Anterior cingulate cortex (tissue), 58 donors: ENCODE results near the gene MAGI1.

ENCODE experiments used
- DNase-seq, 58 donors: peaks; one replicate each; lab custom pipeline; 2025; lab: John Stamatoyannopoulos, UW

The MAGI1 gene

DNA sequence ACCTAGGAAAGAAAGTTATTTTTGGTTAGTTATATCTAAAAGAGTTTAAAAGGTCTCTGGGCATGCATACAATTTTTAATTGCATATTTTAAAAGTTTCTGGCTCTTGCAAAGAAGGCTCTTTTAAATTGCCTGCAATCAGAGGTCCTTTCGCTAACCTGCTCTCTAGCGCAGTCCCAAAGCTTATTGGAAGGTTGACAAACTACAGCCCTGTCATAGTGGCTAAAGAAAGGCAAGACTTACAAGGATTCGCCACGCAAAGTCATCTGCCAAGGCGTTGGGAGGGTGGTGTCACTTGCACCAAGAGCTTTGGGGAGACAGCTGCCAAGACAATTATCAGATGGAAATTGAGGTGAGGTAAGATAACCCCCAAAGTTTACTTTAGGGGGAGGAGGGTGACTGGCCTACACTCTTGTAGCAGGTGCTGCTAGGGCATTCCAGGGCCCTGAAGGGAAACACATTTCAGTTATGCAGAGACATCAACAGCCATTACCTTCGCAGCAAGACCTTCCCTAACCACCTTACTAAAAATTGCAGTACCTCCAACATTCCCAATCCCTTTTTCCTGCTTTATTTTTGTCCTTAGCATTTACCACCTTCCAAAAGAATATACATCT, 606.2 kb downstream of the MAGI1 start:
- no peak for DNase-seq

DNA sequence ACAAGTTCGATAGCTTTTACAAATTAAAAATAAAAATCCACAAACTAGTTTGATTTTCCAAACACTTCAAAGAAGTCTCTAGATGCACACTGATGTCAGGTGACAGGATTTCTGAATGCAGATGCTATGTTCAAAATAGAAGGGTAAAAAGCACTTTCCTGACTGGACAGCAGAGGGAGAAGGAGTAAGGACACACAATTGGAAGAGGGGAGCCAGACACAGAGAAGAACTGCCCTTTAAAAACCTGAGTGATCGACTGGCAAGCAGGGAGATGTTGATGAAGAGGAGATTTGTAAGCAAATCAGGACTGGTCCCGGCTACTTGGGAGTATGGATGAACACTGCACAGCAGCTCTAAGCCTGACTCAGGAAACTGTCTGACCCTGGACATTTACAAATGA, 612.8 kb downstream of the MAGI1 start:
- no peak for DNase-seq

DNA sequence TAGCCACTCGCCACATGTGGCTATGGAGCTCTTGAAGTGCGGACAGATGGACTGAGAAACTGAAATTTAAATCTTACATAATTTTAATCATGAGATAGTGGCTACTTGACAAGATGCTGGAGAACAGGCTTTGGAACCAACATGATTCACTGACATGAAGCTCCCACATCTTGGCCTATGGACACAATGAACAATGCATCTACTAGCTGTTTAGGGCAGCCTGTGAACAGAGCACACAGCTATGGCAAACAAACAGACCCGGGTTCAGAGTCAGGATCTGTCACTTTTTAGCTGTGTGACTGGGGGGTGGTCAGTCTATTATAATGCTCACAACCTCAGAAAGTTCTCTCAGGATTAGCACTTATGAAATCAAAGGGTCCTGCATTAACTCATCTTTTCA, 616.6 kb downstream of the MAGI1 start:
- DNase-seq, result peak in 5 of 58 donors; percentile 2 to 27 (median 9)

DNA sequence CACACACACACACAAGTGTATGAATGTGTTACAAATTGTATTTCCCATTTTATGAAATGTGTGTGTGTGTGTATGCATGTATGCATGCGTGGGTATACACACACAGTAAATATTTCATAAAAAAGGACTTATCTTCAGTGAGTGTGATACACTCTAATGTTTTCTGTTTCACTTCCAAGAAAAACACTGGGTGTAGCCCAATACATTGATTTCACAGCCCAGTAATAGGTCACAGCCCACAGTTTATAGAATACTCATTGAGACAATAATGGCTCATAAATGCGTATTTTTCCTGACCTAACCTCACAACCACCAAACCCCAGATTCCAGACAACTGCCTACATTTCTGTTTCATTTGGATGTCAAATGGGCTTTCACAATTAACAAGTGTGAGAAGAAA, 619.5 kb downstream of the MAGI1 start:
- DNase-seq, result no peak

DNA sequence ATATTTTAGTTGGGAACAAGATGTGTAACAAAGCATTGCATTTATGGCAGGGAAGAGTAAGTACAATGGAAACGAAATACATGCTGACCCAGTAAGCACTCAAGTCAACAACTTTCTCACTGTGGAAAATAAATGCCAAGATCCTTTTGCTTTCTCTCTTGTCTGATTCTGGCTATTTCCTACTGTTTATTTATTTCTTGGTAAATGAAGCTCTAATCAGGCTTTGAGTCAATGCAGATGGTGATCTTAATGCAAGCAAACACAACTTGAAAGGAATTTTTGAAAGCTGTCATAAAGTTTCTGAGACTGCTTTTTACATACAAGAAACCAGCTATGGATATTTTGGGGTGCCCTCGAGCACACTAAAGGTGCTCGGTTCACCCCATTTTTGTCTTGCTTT, 624.8 kb downstream of the MAGI1 start:
- DNase-seq, result no peak

DNA sequence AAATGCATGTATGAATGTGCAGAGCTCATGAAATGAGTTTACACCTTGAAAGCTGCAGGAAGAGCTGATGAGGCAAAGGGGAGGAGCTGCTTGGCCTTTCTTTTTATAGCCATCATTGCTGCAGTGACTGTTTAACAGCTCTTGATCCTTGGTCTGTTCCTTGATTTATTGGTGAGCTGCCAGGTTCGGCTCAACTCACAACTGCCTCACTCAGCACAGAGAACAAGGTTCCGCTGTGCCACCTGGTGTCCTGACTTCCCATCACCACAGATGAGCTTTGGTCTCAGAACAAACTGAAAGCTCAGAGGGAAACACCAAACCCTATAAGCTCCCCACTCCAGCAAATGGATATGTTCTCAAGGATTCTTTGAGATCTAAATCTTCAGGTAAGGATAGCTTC, 626.1 kb downstream of the MAGI1 start:
- peak in 14 of 58 donors; percentile 2 to 39 (median 18) for DNase-seq

DNA sequence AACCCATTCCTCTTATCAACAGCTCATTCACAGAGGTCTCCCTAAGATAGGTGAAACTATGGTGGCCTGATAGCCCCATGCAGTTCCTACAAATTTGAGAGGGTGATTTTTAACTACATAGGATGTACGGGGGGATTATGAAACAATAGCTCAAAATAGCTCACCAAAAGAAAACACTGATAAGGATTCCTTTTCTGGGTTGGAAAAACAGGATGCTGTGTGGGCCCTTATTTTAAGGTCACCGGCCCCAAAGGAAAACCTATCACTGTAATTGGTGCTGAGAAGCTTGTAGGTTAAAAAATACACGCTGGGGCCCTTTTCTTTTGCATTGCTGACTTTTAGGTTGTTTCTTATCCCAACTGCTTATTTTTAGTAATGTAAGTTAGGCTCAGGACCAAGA, 627.4 kb downstream of the MAGI1 start:
- no peak for DNase-seq

DNA sequence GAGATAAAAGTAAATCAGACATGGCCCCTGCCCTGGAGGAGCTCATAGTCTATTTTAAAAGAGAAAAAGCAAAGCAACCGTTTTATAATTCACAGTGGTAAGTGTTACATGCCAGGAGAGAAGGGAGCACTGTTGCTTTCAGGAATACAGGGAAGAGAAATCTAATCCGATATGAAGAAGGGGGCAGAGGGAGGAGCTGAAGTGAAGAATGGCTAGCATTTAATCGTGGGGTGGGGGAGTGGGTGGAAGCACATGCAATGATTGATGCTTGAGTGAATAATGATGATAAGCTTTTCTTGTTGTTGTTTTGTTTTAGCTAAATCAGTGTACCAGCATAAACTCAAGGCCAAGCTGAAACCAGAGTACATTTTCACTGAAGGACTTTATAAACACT, 629.5 kb downstream of the MAGI1 start:
- no peak for DNase-seq

DNA sequence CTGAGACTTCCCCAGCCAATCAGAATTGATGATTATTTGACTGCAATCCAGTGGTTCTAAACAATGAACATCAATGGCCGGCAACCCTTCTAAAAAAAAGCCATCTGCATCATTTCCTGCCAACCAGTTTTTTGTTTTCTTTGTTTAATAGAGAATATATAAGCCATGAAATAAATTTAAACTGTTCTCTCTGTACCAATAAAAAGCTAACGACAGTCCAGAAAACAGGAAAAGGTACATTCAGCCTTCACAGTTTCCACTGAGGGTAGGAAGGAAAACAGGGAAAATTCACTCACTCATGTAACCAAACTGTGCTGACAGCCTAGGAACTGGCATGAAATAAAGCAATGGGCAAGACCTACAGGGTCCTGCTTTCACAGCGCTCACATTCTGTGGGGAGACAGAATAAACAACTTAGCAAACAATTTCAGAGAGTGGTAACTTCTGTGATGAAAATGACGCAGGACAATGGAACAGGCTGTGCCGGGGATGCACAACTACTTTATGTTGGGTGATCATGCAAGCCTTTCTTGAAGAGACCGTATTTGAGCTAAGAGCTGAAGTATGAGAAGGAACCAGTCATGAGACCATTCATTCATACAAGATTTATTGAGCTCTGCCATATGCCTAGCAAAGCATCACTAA, 630.1 kb downstream of the MAGI1 start:
- no peak for DNase-seq

DNA sequence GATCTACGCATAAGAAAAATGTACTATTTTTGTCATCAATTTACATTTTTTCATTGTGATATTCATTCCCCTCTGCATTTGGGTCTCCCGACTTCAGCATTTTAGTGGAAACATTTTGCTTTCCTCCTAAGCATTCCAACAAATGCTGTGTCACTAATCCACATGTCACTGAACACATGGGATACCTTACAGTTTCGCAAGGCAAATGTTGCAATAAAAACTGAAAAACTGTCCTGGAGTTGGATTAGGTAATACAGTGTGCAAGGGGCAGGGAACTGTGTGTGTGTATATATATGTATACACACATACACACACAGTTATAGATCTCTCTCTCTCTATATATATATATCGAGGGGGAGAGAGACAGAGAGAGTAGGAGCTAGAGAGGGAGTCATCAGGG, 632.2 kb downstream of the MAGI1 start:
- no peak for DNase-seq

DNA sequence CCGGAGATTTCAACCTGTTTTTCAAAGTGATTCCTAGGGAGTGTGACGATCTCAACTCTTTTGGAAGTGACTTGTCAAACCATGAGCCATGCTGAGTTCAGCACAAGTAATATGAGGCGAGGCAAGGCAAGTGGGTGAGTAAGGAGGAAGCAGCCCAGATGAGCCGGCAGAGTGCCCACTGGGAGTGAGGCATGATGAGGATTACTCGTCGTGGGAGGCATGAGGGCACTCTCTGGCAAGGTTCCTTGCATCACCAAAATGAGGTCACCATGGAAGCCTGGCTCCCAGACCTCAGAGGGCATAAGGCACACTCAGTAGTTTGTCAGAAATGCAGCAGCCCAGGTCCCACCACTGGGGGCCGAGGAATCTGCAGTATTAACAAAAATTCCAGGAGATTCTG, 636.1 kb downstream of the MAGI1 start:
- DNase-seq, result peak in 27 of 58 donors; percentile 3 to 77 (median 18)

DNA sequence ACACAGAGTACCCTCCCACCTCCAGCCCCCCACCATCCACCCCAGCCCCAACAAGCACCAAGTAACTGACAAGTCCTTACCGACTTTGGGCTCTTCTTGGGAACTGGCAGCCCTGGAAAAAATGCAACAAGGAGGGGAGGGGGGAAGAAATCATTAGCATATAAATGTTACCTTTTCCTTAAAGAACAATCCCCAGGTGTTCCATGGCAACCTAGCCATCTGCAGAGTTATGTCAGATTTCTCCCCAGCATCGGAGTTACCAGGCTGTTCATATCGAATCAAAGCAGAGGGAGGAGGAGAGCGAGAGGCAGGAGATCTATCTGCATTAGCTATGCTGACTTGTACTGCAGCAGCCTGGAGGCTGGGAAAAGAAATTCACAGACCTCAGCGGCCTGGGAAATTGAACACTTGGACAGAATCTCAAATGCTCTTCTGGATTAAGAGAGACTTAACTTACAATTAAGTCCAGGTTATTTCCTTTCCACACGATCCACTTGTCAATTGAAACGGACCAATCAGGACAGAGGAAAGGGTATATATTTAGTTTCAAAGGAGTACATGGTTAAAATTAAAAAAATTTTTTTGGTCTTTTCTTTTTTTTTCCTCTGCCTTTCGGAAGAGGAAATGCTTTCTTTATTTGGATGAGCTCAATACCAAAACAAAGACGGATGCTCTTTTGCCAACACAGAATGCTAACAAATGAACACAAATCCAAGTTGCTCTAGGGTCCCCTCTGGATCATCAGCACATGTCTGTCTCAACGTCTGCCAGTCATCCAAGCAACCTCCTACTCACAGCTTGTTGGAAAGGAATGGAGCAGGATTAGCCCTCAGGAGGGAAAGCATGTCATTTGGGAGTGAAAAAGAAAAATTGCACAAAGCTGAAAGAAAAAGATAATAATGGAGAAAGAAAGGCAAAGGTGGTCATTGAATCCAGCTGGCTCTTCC, 637.1 kb downstream of the MAGI1 start:
- peak in 15 of 58 donors; percentile 4 to 55 (median 15) for DNase-seq

DNA sequence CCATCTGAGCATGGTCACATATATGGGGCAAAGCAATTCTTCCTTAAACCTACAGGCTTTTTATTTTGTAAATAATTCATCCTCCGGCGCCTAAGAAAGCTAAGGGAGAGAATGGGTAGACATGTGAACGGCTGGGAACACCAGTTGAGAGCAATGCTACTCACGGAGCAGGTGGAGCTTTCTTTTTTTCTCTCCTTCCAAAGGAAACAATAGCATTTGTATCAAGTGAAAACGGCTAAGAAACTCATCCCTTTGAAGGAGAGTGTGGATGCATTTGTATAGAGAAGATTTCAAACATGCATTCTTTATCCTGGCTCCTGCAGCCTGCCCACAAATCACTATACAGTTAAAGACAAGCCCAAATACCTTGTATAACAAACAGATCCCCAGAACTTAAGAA, 637.8 kb downstream of the MAGI1 start:
- DNase-seq, result no peak

DNA sequence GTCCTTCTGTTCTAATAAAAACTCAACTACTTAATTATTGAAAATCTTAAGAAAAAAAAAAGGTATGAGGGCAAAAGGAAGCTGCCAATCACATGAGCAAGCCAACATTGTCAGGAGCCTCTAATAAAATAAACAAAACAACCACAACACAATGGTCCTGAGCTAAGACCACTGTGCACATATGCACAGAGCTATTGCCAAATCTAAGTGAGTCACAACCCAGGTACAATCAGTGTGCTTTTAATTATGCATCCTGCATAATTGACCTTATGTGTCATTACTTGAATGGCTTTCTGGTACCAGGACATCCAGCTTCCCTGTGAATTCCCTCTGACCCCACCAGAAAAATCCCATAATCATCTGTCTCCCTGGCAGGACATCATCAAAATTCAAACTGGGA, 639.8 kb downstream of the MAGI1 start:
- no peak for DNase-seq

DNA sequence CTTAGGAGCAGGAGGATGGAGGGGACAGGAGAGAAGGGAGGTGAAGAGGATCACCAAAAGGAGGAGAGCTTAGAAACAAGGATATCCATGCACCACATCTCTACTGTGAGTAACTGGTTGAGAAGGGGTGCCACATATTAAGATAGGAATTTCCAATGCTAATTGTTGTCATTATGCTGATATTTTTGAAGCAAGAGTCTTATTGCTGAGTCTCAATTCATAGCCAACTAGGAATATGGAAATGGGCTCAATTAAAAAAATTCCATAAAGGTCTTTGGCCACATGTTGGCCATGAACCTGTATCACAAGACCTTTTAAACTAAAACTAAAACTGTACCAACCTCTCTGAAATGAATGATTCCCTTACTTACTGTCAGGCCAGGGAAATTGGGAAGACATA, 642.6 kb downstream of the MAGI1 start:
- no peak for DNase-seq

DNA sequence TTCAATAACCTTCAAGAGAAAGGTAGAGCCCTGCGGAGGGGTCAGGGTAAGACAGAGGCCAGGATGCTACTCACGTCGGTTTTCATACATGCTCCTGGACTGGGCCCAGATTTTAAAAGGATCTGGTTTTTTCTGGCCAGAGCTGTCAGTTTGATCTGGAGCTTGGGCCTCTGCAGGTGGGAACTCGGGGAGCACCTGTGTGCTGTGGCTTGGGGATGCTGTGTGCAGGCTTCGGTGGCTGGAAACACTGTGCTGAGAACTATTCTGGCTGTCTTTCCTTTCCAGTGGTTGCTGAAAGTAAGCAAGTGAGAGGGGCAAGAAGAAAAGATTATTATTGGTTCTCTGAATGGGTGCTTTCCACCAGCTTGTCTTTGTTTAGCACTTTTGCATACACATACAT, 647.6 kb downstream of the MAGI1 start:
- no peak for DNase-seq

DNA sequence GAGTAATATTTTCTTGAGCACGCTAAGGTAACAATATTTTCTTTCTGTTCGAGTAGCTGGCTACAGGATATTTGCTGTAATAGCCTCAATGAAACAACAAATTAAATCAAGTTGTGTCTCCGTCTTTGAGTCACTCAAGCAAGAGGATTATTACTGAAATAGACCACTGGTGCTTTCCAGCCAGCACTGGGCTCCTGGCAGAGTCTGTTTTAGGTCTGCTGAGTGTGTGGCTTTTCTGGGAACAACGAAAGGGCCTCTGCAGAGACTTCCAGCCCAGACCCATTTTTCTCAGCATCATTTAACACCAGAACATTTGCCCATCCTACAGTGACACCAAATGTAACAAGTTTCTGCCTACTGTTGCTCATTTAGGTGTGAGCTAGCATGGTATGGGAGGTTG, 652.9 kb downstream of the MAGI1 start:
- DNase-seq, result peak in 11 of 58 donors; percentile 1 to 48 (median 25)

DNA sequence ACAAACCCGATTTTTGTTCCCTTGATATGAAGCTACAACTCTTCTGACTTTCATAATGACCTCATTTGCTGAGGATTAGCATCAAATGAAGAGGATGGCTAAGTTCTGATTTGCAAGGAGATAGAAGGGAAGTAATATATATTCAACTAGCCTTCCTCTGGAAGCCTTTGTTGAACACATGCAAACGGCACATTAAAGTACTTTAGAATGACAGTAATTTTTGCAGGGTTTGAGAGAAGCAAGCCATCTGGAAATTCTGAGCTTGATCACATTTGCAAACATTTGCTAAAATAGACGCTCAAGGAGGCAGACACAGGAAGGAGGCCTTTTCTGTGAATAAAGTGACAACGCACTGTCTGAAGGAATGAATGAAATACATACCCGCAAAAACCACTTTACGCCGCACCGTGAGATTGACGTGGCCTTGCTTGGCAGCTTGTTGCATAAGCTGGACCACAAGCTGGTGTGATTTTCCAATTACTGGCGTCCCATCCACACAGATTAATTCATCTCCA, 657.2 kb downstream of the MAGI1 start:
- peak in 2 of 58 donors; percentile 9 to 28 for DNase-seq

DNA sequence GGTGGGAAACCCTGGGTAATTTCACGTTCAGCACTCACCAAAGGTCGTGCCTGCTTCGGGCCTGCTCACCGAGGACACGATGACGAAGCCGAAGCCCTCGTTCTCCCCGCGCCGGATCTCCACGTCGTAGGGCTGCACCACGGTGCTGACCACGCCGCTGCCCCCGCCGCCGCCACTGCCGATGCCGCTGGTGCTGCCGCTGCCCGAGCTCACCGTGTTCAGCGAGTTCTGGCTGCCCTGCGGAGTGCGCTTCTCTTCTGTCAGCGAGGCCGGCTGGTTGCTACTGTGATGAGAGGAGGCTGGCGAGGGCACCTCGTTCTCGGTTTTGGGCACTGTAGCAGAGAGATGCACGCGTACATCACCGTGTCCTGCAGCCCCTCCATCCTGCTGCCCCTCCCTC, 659.5 kb downstream of the MAGI1 start:
- DNase-seq, result no peak

DNA sequence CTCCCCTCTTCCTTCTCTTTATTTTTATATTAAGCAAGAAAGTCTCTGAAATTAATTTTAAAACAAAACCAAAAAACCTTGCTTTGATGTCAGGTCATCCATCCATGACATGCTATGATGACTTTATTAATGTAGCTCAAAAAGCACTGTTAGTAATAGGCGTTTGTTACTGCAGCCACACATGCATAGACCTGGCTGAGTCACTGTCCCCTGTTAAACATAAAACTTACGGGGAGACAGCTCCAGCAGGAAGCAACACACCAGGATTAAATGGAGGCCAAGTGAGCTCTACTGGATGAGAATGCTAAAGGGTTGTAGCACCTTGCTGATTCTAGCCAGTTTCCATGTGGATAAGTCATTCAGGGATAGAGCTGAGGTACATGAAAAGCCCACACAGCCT, 661.1 kb downstream of the MAGI1 start:
- no peak for DNase-seq

DNA sequence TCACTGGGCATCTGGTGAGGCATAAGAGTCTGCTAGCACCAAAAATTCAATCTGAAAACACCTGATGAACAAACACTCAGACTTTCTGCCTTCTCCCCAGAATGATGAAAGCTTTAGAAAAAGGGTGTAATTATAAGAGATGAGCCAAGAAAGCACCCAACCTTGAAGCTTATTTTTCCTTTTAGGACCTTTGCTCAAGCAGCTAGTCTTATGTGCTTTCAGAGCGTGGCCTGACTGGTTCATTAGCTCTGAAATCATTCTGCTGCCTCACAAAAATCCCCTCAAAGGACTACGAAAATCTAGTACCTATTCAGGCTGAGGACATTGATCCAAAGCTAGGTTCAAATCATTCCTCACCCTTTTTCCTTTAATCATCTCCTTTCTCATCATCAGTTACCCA, 662.3 kb downstream of the MAGI1 start:
- no peak for DNase-seq
